Keratinocyte (primary cell): Measurements from ENCODE around the gene DPF3. TPM values are rescaled to one million over a fixed set of nuclear protein-coding genes. Genes with fewer than 3 reads are reported as not detected.

ENCODE experiments used
- DNase-seq: peaks from one replicate; pipeline ENCODE4 v3.0.0-alpha.2; 2011; ENCODE audit warnings: low read depth, missing footprints, low spot score
- FAIRE-seq: peaks from 2 replicates; lab custom pipeline; 2011; peaks lifted over from hg19 to GRCh38; lab: Jason Lieb, UNC
- H2AFZ ChIP-seq: 2 replicates; pipeline ENCODE4 v1.6.0; 2012; ENCODE audit warnings: low read length, control low read depth, inconsistent platforms; ENCODE audit not compliant: control insufficient read depth
- H3K27ac ChIP-seq: 2 replicates; pipeline ENCODE4 v1.5.1; 2011; ENCODE audit warnings: low read length; ENCODE audit not compliant: control insufficient read depth, insufficient read depth
- H3K27me3 ChIP-seq: 3 replicates; pipeline ENCODE4 v1.6.0; 2011; ENCODE audit warnings: low read length; ENCODE audit not compliant: control insufficient read depth, insufficient read depth; ENCODE audit errors: extremely low read depth
- H3K36me3 ChIP-seq, 2 experiments: 2 replicates in 1 of 2; 3 replicates in 1 of 2; pipeline ENCODE4 v1.5.1; 2011; ENCODE audit warnings: low read length in 2 of 2, mild to moderate bottlenecking in 1 of 2; ENCODE audit not compliant: control insufficient read depth in 2 of 2, insufficient read depth in 2 of 2; ENCODE audit errors: extremely low read depth in 1 of 2
- H3K4me1 ChIP-seq: 3 replicates; pipeline ENCODE4 v1.5.1; 2011; ENCODE audit warnings: low read length; ENCODE audit not compliant: control insufficient read depth, insufficient read depth; ENCODE audit errors: extremely low read depth
- H3K4me2 ChIP-seq: 3 replicates; pipeline ENCODE4 v1.6.0; 2011; ENCODE audit warnings: low read depth, low read length; ENCODE audit not compliant: control insufficient read depth, insufficient read depth; ENCODE audit errors: extremely low read depth
- H3K4me3 ChIP-seq, 3 experiments: fragments of 200-600 bp in 1 of 3; sonication (generic) in 1 of 3; 2 replicates in 2 of 3; 3 replicates in 1 of 3; pipeline ENCODE4 v1.5.1; 2011 to 2016; ENCODE audit warnings: low read length in 3 of 3, mild to moderate bottlenecking in 3 of 3, control low read depth in 2 of 3, inconsistent platforms in 1 of 3, low read depth in 1 of 3, mixed read lengths in 1 of 3, mixed run types in 1 of 3, moderate library complexity in 1 of 3; ENCODE audit not compliant: control insufficient read depth in 2 of 3, insufficient read depth in 2 of 3; ENCODE audit errors: extremely low read depth in 1 of 3
- H3K79me2 ChIP-seq: 2 replicates; pipeline ENCODE4 v1.6.0; 2012; ENCODE audit warnings: low read length; ENCODE audit not compliant: control insufficient read depth, insufficient read depth
- H3K9ac ChIP-seq: 3 replicates; pipeline ENCODE4 v1.6.0; 2011; ENCODE audit warnings: low read length; ENCODE audit not compliant: control insufficient read depth, insufficient read depth; ENCODE audit errors: extremely low read depth
- H3K9me1 ChIP-seq: 3 replicates; pipeline ENCODE4 v1.6.0; 2011; ENCODE audit warnings: low read length; ENCODE audit not compliant: control insufficient read depth, insufficient read depth; ENCODE audit errors: extremely low read depth
- H3K9me3 ChIP-seq: 2 replicates; pipeline ENCODE4 v1.5.1; 2012; ENCODE audit warnings: low read depth, low read length; ENCODE audit not compliant: control insufficient read depth
- H4K20me1 ChIP-seq: 3 replicates; pipeline ENCODE4 v1.6.0; 2011; ENCODE audit warnings: low read length; ENCODE audit not compliant: control insufficient read depth, insufficient read depth; ENCODE audit errors: extremely low read depth
- CTCF ChIP-seq, 3 experiments: IDR thresholded peaks in 1 of 3; conservative IDR thresholded peaks in 1 of 3; optimal IDR thresholded peaks in 1 of 3; 2 replicates in 2 of 3; 3 replicates in 1 of 3; pipeline versions ENCODE3 to v1.5.1; 2011; ENCODE audit warnings: low read length in 3 of 3, mild to moderate bottlenecking in 3 of 3, moderate library complexity in 2 of 3, control low read depth in 1 of 3, inconsistent platforms in 1 of 3; ENCODE audit not compliant: insufficient read depth in 2 of 3; ENCODE audit errors: extremely low read depth in 1 of 3
- EZH2 ChIP-seq: IDR thresholded peaks from one replicate; pipeline ENCODE4 v1.6.1; 2012; ENCODE audit warnings: inconsistent platforms, mild to moderate bottlenecking, low read length, moderate library complexity
- dilution Hi-C: fragments of 300-500 bp; cut with MboI; formaldehyde crosslinking; loops from one replicate; pipeline ENCODE4 v1.7.0; 2020; ENCODE audit warnings: low sequenced_read_pairs; ENCODE audit not compliant: extremely low pct_ligation_motif_present
- polyA plus RNA-seq, 5 experiments: library from polyadenylated mRNA; depleted of rRNA in 3 of 5; stranded (reverse) in 3 of 5; stranded (forward) in 1 of 5; unstranded in 1 of 5; fragments of >200 nt; gene quantifications; 1 replicate in 1 of 5; 2 replicates in 3 of 5; 3 replicates in 1 of 5; pipeline versions ENCODE4 v1.2.1 to v1.2.3, GENCODE V29; 2011 to 2012; ENCODE audit warnings: missing spikeins in 2 of 5, low read depth in 1 of 5, low replicate concordance in 1 of 5

DPF3 gene
- polyA plus RNA-seq, 1 donor (not counting 4 experiments of a cell fraction or from before 2014, with no cell fraction given): 1.1 TPM

- TF ChIP-seq CTCF (optimal IDR thresholded peaks at IDR 0.05 in 1 of 3, IDR thresholded peaks at IDR 0.05 in 1 of 3, conservative IDR thresholded peaks at IDR 0.05 in 1 of 3; ENCODE audit: extremely low read depth in 1 of 3, insufficient read depth in 2 of 3, low read length in 3 of 3) (no peak), EZH2 (no peak)
- H3K9me1 ChIP-seq: no peaks in the 10 kb centered on the region
- no peaks in the 10 kb centered on the region for H3K79me2 ChIP-seq
- H4K20me1 ChIP-seq: no peaks in the 10 kb centered on the region
- FAIRE-seq: peak; percentile 82
- H3K36me3 ChIP-seq: no peaks in the 10 kb centered on the region
- no peak overlapping the region for H3K4me3 ChIP-seq
- H3K9me3 ChIP-seq: no peaks in the 10 kb centered on the region
- no peak for DNase-seq
- no peak overlapping the region for H3K9ac ChIP-seq
- no peak overlapping the region for H3K27ac ChIP-seq
- H3K4me1 ChIP-seq: peaks cover 43% of the 10 kb centered on the region
- H3K27me3 ChIP-seq: no peaks in the 10 kb centered on the region
- H2AFZ ChIP-seq: peak overlapping the region; percentile 42
- peak overlapping the region; percentile 46 for H3K4me2 ChIP-seq
- dilution Hi-C loops: no loop called here
Measured at GRCh38 chr14:72633551-72633950, 260.4 kb downstream of the DPF3 start.

GRCh38 chr14:72632727-72633126 is 261.2 kb downstream of the DPF3 start:
- dilution Hi-C loops: no loop called here
- H3K4me3 ChIP-seq: no peak overlapping the region
- FAIRE-seq (no peak), DNase-seq (no peak)
- TF ChIP-seq CTCF (optimal IDR thresholded peaks at IDR 0.05 in 1 of 3, IDR thresholded peaks at IDR 0.05 in 1 of 3, conservative IDR thresholded peaks at IDR 0.05 in 1 of 3; ENCODE audit: extremely low read depth in 1 of 3, insufficient read depth in 2 of 3, low read length in 3 of 3) (no peak), EZH2 (no peak)
- H3K79me2 ChIP-seq: no peaks in the 10 kb centered on the region
- no peak overlapping the region for H2AFZ ChIP-seq
- no peaks in the 10 kb centered on the region for H3K9me3 ChIP-seq
- H3K36me3 ChIP-seq: no peaks in the 10 kb centered on the region
- no peaks in the 10 kb centered on the region for H3K27me3 ChIP-seq
- no peaks in the 10 kb centered on the region for H3K9me1 ChIP-seq
- no peak overlapping the region for H3K9ac ChIP-seq
- no peak overlapping the region for H3K4me2 ChIP-seq
- no peaks in the 10 kb centered on the region for H4K20me1 ChIP-seq
- H3K4me1 ChIP-seq: peaks cover 35% of the 10 kb centered on the region
- H3K27ac ChIP-seq: no peak overlapping the region
